IMR-90 (cell line): ENCODE results near the gene PAPSS1. TPM values are rescaled to one million over a fixed set of nuclear protein-coding genes. Genes with fewer than 3 reads are reported as not detected.
"Not testable (repeated sequence)": the region's sequence is repeated elsewhere in the genome, so short reads cannot be mapped to it uniquely, and the experiment has no call there.

Source experiments
- ATAC-seq: fragments of 200-7000 bp; cut with Tn5 transposase; 2 replicates; pipeline ENCODE4 v1.9.1; 2020; ENCODE audit warnings: low read depth, mild to moderate bottlenecking, moderate library complexity
- BruUV-seq: library from RNA; stranded (reverse); fragments of 400-500 nt; replicated peaks from 2 replicates; lab custom pipeline; 2021; lab: Mats Ljungman, UMichigan
- CTCF ChIA-PET: fragments of 300-600 bp; formaldehyde crosslinking; extraction: SDS; loops from one replicate; lab custom pipeline; 2021; ENCODE audit warnings: antibody characterized with exemption; lab: Yijun Ruan, JAX
- POLR2A ChIA-PET: fragments of 300-600 bp; sonication (Branson Sonifier 250); formaldehyde crosslinking; loops from one replicate; lab custom pipeline; 2022; ENCODE audit warnings: antibody characterized with exemption; ENCODE audit not compliant: unreplicated experiment; lab: Charles Lee
- DNase-seq: peaks from one replicate; pipeline ENCODE4 v3.0.0; 2013
- H2AFZ ChIP-seq: replicated peaks from 2 replicates; pipeline ENCODE3; 2013; ENCODE audit warnings: low read length, mild to moderate bottlenecking; ENCODE audit not compliant: poor library complexity
- H2AK5ac ChIP-seq: 2 replicates; pipeline ENCODE4 v1.6.1; 2013; ENCODE audit warnings: low read depth, low read length, inconsistent platforms
- H2AK9ac ChIP-seq: replicated peaks from 2 replicates; pipeline ENCODE3; 2013; ENCODE audit warnings: mild to moderate bottlenecking, low read depth, low read length, moderate library complexity; ENCODE audit not compliant: poor library complexity
- H2BK120ac ChIP-seq: 2 replicates; pipeline ENCODE4 v1.6.1; 2013; ENCODE audit warnings: low read depth, low read length, inconsistent platforms
- H2BK15ac ChIP-seq: 3 replicates; pipeline ENCODE4 v1.6.1; 2013; ENCODE audit warnings: low read depth, low read length, inconsistent platforms
- H2BK20ac ChIP-seq: 2 replicates; pipeline ENCODE4 v1.6.1; 2013; ENCODE audit warnings: low read depth, mild to moderate bottlenecking, inconsistent platforms, low read length, moderate library complexity
- H2BK5ac ChIP-seq: 2 replicates; pipeline ENCODE4 v1.6.1; 2013; ENCODE audit warnings: mild to moderate bottlenecking, low read depth, low read length, inconsistent platforms; ENCODE audit not compliant: poor library complexity, severe bottlenecking
- H3K14ac ChIP-seq: replicated peaks from 2 replicates; pipeline ENCODE4 v1.6.1; 2013; ENCODE audit warnings: low read depth, low read length, inconsistent platforms
- H3K18ac ChIP-seq: 2 replicates; pipeline ENCODE4 v1.6.1; 2013; ENCODE audit warnings: low read depth, low read length, control low read depth
- H3K23ac ChIP-seq: 2 replicates; pipeline ENCODE4 v1.6.1; 2013; ENCODE audit warnings: low read depth, low read length, inconsistent platforms
- H3K27ac ChIP-seq: 2 replicates; pipeline ENCODE4 v1.5.1; 2013; ENCODE audit warnings: mild to moderate bottlenecking, control low read depth, low read length; ENCODE audit not compliant: insufficient read depth
- H3K27me3 ChIP-seq: 2 replicates; pipeline ENCODE4 v1.6.1; 2013; ENCODE audit warnings: low read length; ENCODE audit not compliant: control insufficient read depth, insufficient read depth
- H3K36me3 ChIP-seq: 2 replicates; pipeline ENCODE4 v1.6.1; 2013; ENCODE audit warnings: low read length, mixed read lengths; ENCODE audit not compliant: control insufficient read depth, insufficient read depth
- H3K4ac ChIP-seq: 2 replicates; pipeline ENCODE4 v1.6.1; 2013; ENCODE audit warnings: low read depth, low read length, inconsistent platforms
- H3K4me1 ChIP-seq: 2 replicates; pipeline ENCODE4 v1.6.1; 2013; ENCODE audit warnings: low read length, mixed read lengths; ENCODE audit not compliant: control insufficient read depth, insufficient read depth
- H3K4me2 ChIP-seq: 2 replicates; pipeline ENCODE4 v1.6.1; 2013; ENCODE audit warnings: low read depth, mild to moderate bottlenecking, control low read depth, low read length, moderate library complexity
- H3K4me3 ChIP-seq: 2 replicates; pipeline ENCODE4 v1.5.1; 2013; ENCODE audit warnings: low read depth, mild to moderate bottlenecking, control low read depth, low read length, moderate library complexity; ENCODE audit not compliant: insufficient read depth
- H3K56ac ChIP-seq: 2 replicates; pipeline ENCODE4 v1.6.1; 2013; ENCODE audit warnings: low read length, inconsistent platforms; ENCODE audit not compliant: insufficient read depth; ENCODE audit errors: extremely low read depth
- H3K79me1 ChIP-seq, 2 experiments: 2 replicates each; pipeline ENCODE4 v1.6.1; 2013; ENCODE audit warnings: low read length in 2 of 2, inconsistent platforms in 1 of 2, low read depth in 1 of 2
- H3K9ac ChIP-seq: 2 replicates; pipeline ENCODE4 v1.6.1; 2013; ENCODE audit warnings: low read depth, low read length, control low read depth
- H3K9me1 ChIP-seq: 2 replicates; pipeline ENCODE4 v1.6.1; 2013; ENCODE audit warnings: low read length, inconsistent platforms; ENCODE audit not compliant: insufficient read depth
- H3K9me3 ChIP-seq: 2 replicates; pipeline ENCODE4 v1.6.1; 2013; ENCODE audit warnings: low read length; ENCODE audit not compliant: control insufficient read depth, insufficient read depth
- H4K20me1 ChIP-seq: 2 replicates; pipeline ENCODE4 v1.6.1; 2013; ENCODE audit warnings: low read length, inconsistent platforms; ENCODE audit not compliant: insufficient read depth
- H4K5ac ChIP-seq: 2 replicates; pipeline ENCODE4 v1.6.1; 2013; ENCODE audit warnings: mild to moderate bottlenecking, low read depth, low read length, control low read depth
- H4K8ac ChIP-seq, 2 experiments: 2 replicates each; pipeline ENCODE4 v1.6.1; 2013; ENCODE audit warnings: low read depth in 2 of 2, low read length in 2 of 2, control low read depth in 1 of 2, inconsistent platforms in 1 of 2
- H4K91ac ChIP-seq: 2 replicates; pipeline ENCODE4 v1.6.1; 2013; ENCODE audit warnings: low read depth, low read length, inconsistent platforms; ENCODE audit not compliant: insufficient read depth
- WGBS, 2 experiments: methylation state at CpG; one replicate each; pipeline versions ENCODE4 v1.1.5 to v1.1.7; 2013; ENCODE audit warnings: missing lambda C conversion rate in 2 of 2; ENCODE audit not compliant: insufficient read length in 1 of 2; ENCODE audit errors: extremely low coverage in 2 of 2; 5-methylcytosine and 5-hydroxymethylcytosine counted together
- dilution Hi-C: fragments of 300-500 bp; cut with HindIII; formaldehyde crosslinking; loops from one replicate; pipeline ENCODE4 v1.14.3; 2018; ENCODE audit warnings: low sequenced_read_pairs; ENCODE audit not compliant: unreplicated experiment
- in situ Hi-C: fragments of 300-500 bp; cut with MboI; formaldehyde crosslinking; loops from 3 replicates; pipeline ENCODE4 v1.14.3; 2019; ENCODE audit warnings: low sequenced_read_pairs, inconsistent platforms, mixed read lengths
- intact Hi-C: fragments of 100-400 bp; cut with micrococcal nuclease; formaldehyde crosslinking; loops from 2 replicates; pipeline ENCODE4 v1.10.0; 2022
- polyA plus RNA-seq, 3 experiments: library from polyadenylated mRNA; depleted of rRNA; stranded (reverse); fragments of >200 nt; gene quantifications; 2 replicates each; pipeline ENCODE4 v1.2.3, GENCODE V29; 2012; ENCODE audit warnings: low replicate concordance in 1 of 3
- total RNA-seq: library from RNA; depleted of rRNA; stranded (reverse); fragments of >200 nt; gene quantifications from 2 replicates; pipeline ENCODE4 v1.2.3, GENCODE V29; 2012

The PAPSS1 gene
- total and polyA plus RNA-seq, 2 of the 4 experiments (the other 2 are of a cell fraction), result 71.8 to 82.8 TPM

- in situ Hi-C loops, H3K4me1 ChIP-seq, intact Hi-C loops, H3K14ac ChIP-seq, H3K18ac ChIP-seq, H2AK5ac ChIP-seq, H2BK15ac ChIP-seq, H3K4ac ChIP-seq, BruUV-seq, H4K5ac ChIP-seq, H2BK120ac ChIP-seq, H3K4me2 ChIP-seq, H3K27me3 ChIP-seq, H3K27ac ChIP-seq, H3K36me3 ChIP-seq, H3K4me3 ChIP-seq, H3K9me3 ChIP-seq, dilution Hi-C loops, H3K9ac ChIP-seq, POLR2A ChIA-PET, H4K91ac ChIP-seq, H4K20me1 ChIP-seq, H4K8ac ChIP-seq, ATAC-seq, DNase-seq, H2AK9ac ChIP-seq, CTCF ChIA-PET, H2AFZ ChIP-seq, H2BK20ac ChIP-seq, H3K56ac ChIP-seq, H3K9me1 ChIP-seq, H3K23ac ChIP-seq, H2BK5ac ChIP-seq: not testable (repeated sequence)
- H3K79me1 ChIP-seq, result peaks cover 9 to 16% of the 10 kb centered on the region in 2 experiments
- WGBS, 2 experiments, result no CpG with 5 or more reads among the region's 1 CpG
Observed at GRCh38 chr4:107723331-107723730, 3.3 kb upstream of the PAPSS1 start.
